Activated CD8-positive, alpha-beta memory T cell treated with anti-CD3 and anti-CD28 coated beads, Interleukin-2, amount 10 ng/mL, durations not matched to agents 7 days and 5 days (primary cell): ENCODE results near the gene ARL6IP4. TPM values are rescaled to one million over a fixed set of nuclear protein-coding genes. Genes with fewer than 3 reads are reported as not detected.

Experiments used
- ATAC-seq: fragments of 150-1000 bp; cut with Tn5 transposase; one replicate; pipeline ENCODE4 v1.10.0; 2021; ENCODE audit warnings: moderate library complexity
- CTCF ChIA-PET: fragments of 350-600 bp; sonication (Branson Sonifier 250); formaldehyde crosslinking; loops from one replicate; lab custom pipeline; 2021; ENCODE audit warnings: antibody characterized with exemption; lab: Charles Lee
- DNase-seq: peaks from one replicate; pipeline ENCODE4 v3.0.0-alpha.2; 2020
- H3K27ac Mint-ChIP-seq: one replicate; pipeline ENCODE4 v1.8.0; 2021; ENCODE audit warnings: mild to moderate bottlenecking, mixed read lengths
- H3K27me3 Mint-ChIP-seq: one replicate; pipeline ENCODE4 v1.8.0; 2021; ENCODE audit warnings: mixed read lengths
- H3K36me3 Mint-ChIP-seq: one replicate; pipeline ENCODE4 v1.8.0; 2021; ENCODE audit warnings: mild to moderate bottlenecking, mixed read lengths
- H3K4me1 Mint-ChIP-seq: one replicate; pipeline ENCODE4 v1.8.0; 2021; ENCODE audit warnings: mixed read lengths
- H3K4me3 Mint-ChIP-seq: one replicate; pipeline ENCODE4 v1.8.0; 2021; ENCODE audit warnings: mild to moderate bottlenecking, moderate library complexity, mixed read lengths
- H3K9me3 Mint-ChIP-seq: one replicate; pipeline ENCODE4 v1.8.0; 2022; ENCODE audit warnings: low read depth, mixed read lengths
- microRNA-seq: library from miRNA; unstranded; fragments of <30 nt; microRNA quantifications from one replicate; pipeline ENCODE4 v1.2.0, GENCODE V29; 2022
- total RNA-seq, 2 experiments: library from RNA; stranded (reverse); gene quantifications; one replicate each; pipeline ENCODE4 v1.2.3, GENCODE V29; 2021

The ARL6IP4 gene
- total RNA-seq, 2 experiments from 2014 or later, result 169 to 216 TPM

GRCh38 chr12:123024819-123025391, 44.4 kb downstream of the ARL6IP4 start:
- CTCF ChIA-PET, result interaction anchor here (0.8 to 2.0 kb wide), 3 partner anchors 18 to 55 kb away, joined by 3 to 9 read pairs (median 5); no protein-coding TSS in a partner anchor
- Mint-ChIP-seq H3K27me3 (no peaks in the 10 kb centered on the region), H3K9me3 (no peaks in the 10 kb centered on the region), H3K4me1 (peaks cover 18% of the 10 kb centered on the region), H3K36me3 (no peaks in the 10 kb centered on the region), H3K27ac (peak overlapping the region; percentile 42), H3K4me3 (no peak overlapping the region)
- DNase-seq (peak; percentile 56), ATAC-seq (peak; percentile 78)

- Mint-ChIP-seq H3K27ac (no peak overlapping the region), H3K4me1 (peaks cover 18% of the 10 kb centered on the region), H3K27me3 (no peaks in the 10 kb centered on the region), H3K4me3 (no peak overlapping the region), H3K36me3 (no peaks in the 10 kb centered on the region), H3K9me3 (no peaks in the 10 kb centered on the region)
- DNase-seq (no peak), ATAC-seq (no peak)
- CTCF ChIA-PET, result interaction anchor here (1.4 to 2.0 kb wide), 2 partner anchors 17 to 49 kb away, joined by 5 to 9 read pairs; no protein-coding TSS in a partner anchor
Measured at GRCh38 chr12:123026094-123026853, 45.8 kb downstream of the ARL6IP4 start.

- peaks cover 18% of the 10 kb centered on the region for H3K4me1 Mint-ChIP-seq
- ATAC-seq, result no peak
- H3K36me3 Mint-ChIP-seq, result no peaks in the 10 kb centered on the region
- no peaks in the 10 kb centered on the region for H3K27me3 Mint-ChIP-seq
- DNase-seq, result no peak
- no peak overlapping the region for H3K4me3 Mint-ChIP-seq
- CTCF ChIA-PET, result no interaction called here
- no peaks in the 10 kb centered on the region for H3K9me3 Mint-ChIP-seq
- H3K27ac Mint-ChIP-seq, result no peak overlapping the region
Measured at GRCh38 chr12:123027726-123028445, 47.4 kb downstream of the ARL6IP4 start.

GRCh38 chr12:123028475-123028874, 48.0 kb downstream of the ARL6IP4 start:
- H3K4me1 Mint-ChIP-seq, result peaks cover 21% of the 10 kb centered on the region
- DNase-seq, result no peak

GRCh38 chr12:123029550-123029949, 49.1 kb downstream of the ARL6IP4 start:
- no peak overlapping the region for H3K27ac Mint-ChIP-seq
- no peak overlapping the region for H3K4me3 Mint-ChIP-seq
- H3K4me1 Mint-ChIP-seq, result peaks cover 21% of the 10 kb centered on the region
- CTCF ChIA-PET, result no interaction called here
- DNase-seq, result no peak
- H3K27me3 Mint-ChIP-seq, result no peaks in the 10 kb centered on the region
- no peaks in the 10 kb centered on the region for H3K9me3 Mint-ChIP-seq
- no peaks in the 10 kb centered on the region for H3K36me3 Mint-ChIP-seq
- no peak for ATAC-seq

More at GRCh38 chr12:123028475-123028874, 48.0 kb downstream of the ARL6IP4 start:
- Mint-ChIP-seq H3K27ac (no peak overlapping the region), H3K27me3 (no peaks in the 10 kb centered on the region), H3K4me3 (no peak overlapping the region), H3K36me3 (no peaks in the 10 kb centered on the region), H3K9me3 (no peaks in the 10 kb centered on the region)
- CTCF ChIA-PET, result no interaction called here
- no peak for ATAC-seq

GRCh38 chr12:123030686-123031085, 50.2 kb downstream of the ARL6IP4 start:
- ATAC-seq (no peak), DNase-seq (no peak)
- Mint-ChIP-seq H3K4me1 (peaks cover 12% of the 10 kb centered on the region), H3K36me3 (no peaks in the 10 kb centered on the region), H3K9me3 (no peaks in the 10 kb centered on the region), H3K4me3 (no peak overlapping the region), H3K27ac (no peak overlapping the region), H3K27me3 (no peaks in the 10 kb centered on the region)
- CTCF ChIA-PET, result interaction anchor here (1.0 kb wide), 1 partner anchor 12 kb away, joined by 3 read pairs; no protein-coding TSS in a partner anchor

GRCh38 chr12:123031171-123031845, 50.8 kb downstream of the ARL6IP4 start:
- no peaks in the 10 kb centered on the region for H3K9me3 Mint-ChIP-seq
- no peak overlapping the region for H3K27ac Mint-ChIP-seq
- ATAC-seq (no peak), DNase-seq (no peak)
- no peaks in the 10 kb centered on the region for H3K36me3 Mint-ChIP-seq
- H3K27me3 Mint-ChIP-seq, result no peaks in the 10 kb centered on the region
- peaks cover 11% of the 10 kb centered on the region for H3K4me1 Mint-ChIP-seq
- H3K4me3 Mint-ChIP-seq, result no peak overlapping the region
- CTCF ChIA-PET, result interaction anchor here (1.0 kb wide), 1 partner anchor 12 kb away, joined by 3 read pairs; no protein-coding TSS in a partner anchor

Small RNAs within 50 kb of the gene (microRNA-seq; reads per million reads assigned to microRNA genes)
- gene MIR4304, result not detected

Other genes starting within 250 kb of the ARL6IP4 start
- gene HCAR1, start 249.8 kb upstream of the ARL6IP4 start, total RNA-seq, result under 1 TPM; 0.06 to 0.23 TPM
- gene DENR, start 227.9 kb upstream of the ARL6IP4 start, total RNA-seq, result 10 to 100 TPM; 50.2 to 65.9 TPM
- under 1 TPM; 0.26 to 0.67 TPM for gene CCDC62, start 206.1 kb upstream of the ARL6IP4 start, total RNA-seq
- 10 to 100 TPM; 31.9 to 34.7 TPM for gene HIP1R, start 145.2 kb upstream of the ARL6IP4 start, total RNA-seq
- 10 to 100 TPM; 25.7 to 29.7 TPM for gene VPS37B, start 84.6 kb upstream of the ARL6IP4 start, total RNA-seq
- gene ABCB9, start 14.2 kb upstream of the ARL6IP4 start, total RNA-seq, result 1 to 10 TPM; 3.6 to 4.4 TPM
- gene OGFOD2, start 5.4 kb upstream of the ARL6IP4 start, total RNA-seq, result 10 to 100 TPM; 23.8 to 29.8 TPM
- gene PITPNM2, start 170.4 kb downstream of the ARL6IP4 start, total RNA-seq, result 10 to 100 TPM in 1 of 2 experiments, 1 to 10 TPM in 1; 8.6 to 11.6 TPM